K562 (cell line): ENCODE data around the gene ZSCAN1. TPM values are rescaled to one million over a fixed set of nuclear protein-coding genes. Genes with fewer than 3 reads are reported as not detected.

ENCODE experiments used
- ATAC-seq: fragments of 200-7000 bp; cut with Tn5 transposase; 3 replicates; pipeline ENCODE4 v1.9.1; 2020; ENCODE audit warnings: moderate library complexity
- BruUV-seq: library from RNA; stranded (reverse); fragments of 400-500 nt; replicated peaks from 2 replicates; lab custom pipeline; 2021; lab: Mats Ljungman, UMichigan
- CTCF ChIA-PET: fragments of 300-600 bp; formaldehyde crosslinking; extraction: SDS; loops from one replicate; lab custom pipeline; 2021; ENCODE audit warnings: low intra/inter-chr PET ratio; lab: Yijun Ruan, JAX
- POLR2A ChIA-PET: fragments of 300-600, 350-650 bp; sonication (Branson Sonifier 250); formaldehyde crosslinking; extraction: SDS; loops from one replicate; lab custom pipeline; 2021; ENCODE audit warnings: antibody characterized with exemption, inconsistent platforms; lab: Yijun Ruan, JAX
- DNase-seq, 4 experiments: peaks; one replicate each; pipeline versions ENCODE4 v3.0.0 to v3.0.0-alpha.2; 2011 to 2018; ENCODE audit warnings: low spot score in 3 of 4, mixed read lengths in 3 of 4; ENCODE audit errors: extremely low read depth in 1 of 4
- FAIRE-seq: peaks from 2 replicates; lab custom pipeline; 2011; peaks lifted over from hg19 to GRCh38; lab: Jason Lieb, UNC
- H2AFZ ChIP-seq: 2 replicates; pipeline ENCODE4 v1.6.0; 2011; ENCODE audit warnings: low read depth, low read length, control low read depth, inconsistent platforms
- H3K27ac ChIP-seq: fragments of 200-600 bp; 3 replicates; pipeline ENCODE4 v1.8.0; 2011; ENCODE audit warnings: low read depth, mild to moderate bottlenecking, control low read depth, inconsistent platforms, low read length, moderate library complexity, mixed read lengths; ENCODE audit errors: extremely low read depth
- H3K27me3 ChIP-seq, 2 experiments: fragments of 300-600 bp in 1 of 2; 2 replicates in 1 of 2; 3 replicates in 1 of 2; pipeline versions ENCODE4 v1.6.0 to v1.8.0; 2011; ENCODE audit warnings: inconsistent platforms in 2 of 2, low read length in 2 of 2, mild to moderate bottlenecking in 1 of 2, mixed read lengths in 1 of 2, moderate library complexity in 1 of 2; ENCODE audit not compliant: control insufficient read depth in 2 of 2, insufficient read depth in 2 of 2
- H3K36me3 ChIP-seq: fragments of 300-600 bp; 3 replicates; pipeline ENCODE4 v1.8.0; 2011; ENCODE audit warnings: mild to moderate bottlenecking, low read length, inconsistent platforms; ENCODE audit not compliant: control insufficient read depth, insufficient read depth
- H3K4me1 ChIP-seq, 2 experiments: fragments of 200-600 bp in 1 of 2; replicated peaks in 1 of 2; 2 replicates in 1 of 2; 3 replicates in 1 of 2; pipeline versions ENCODE4 v1.5.1 to v1.8.0; 2011; ENCODE audit warnings: inconsistent platforms in 2 of 2, low read length in 2 of 2, mild to moderate bottlenecking in 1 of 2, mixed read lengths in 1 of 2, moderate library complexity in 1 of 2; ENCODE audit not compliant: control insufficient read depth in 2 of 2, insufficient read depth in 2 of 2
- H3K4me2 ChIP-seq: 2 replicates; pipeline ENCODE4 v1.6.1; 2011; ENCODE audit warnings: low read length, control low read depth, inconsistent platforms, mixed read lengths; ENCODE audit not compliant: insufficient read depth
- H3K4me3 ChIP-seq: fragments of 200-600 bp; sonication (generic), shearing (Covaris generic); 2 replicates; pipeline ENCODE4 v1.5.1; 2016; ENCODE audit warnings: control low read depth, inconsistent platforms
- H3K79me2 ChIP-seq: fragments of 200-600 bp; 3 replicates; pipeline ENCODE4 v1.8.0; 2011; ENCODE audit warnings: low read length, inconsistent platforms; ENCODE audit not compliant: control insufficient read depth, insufficient read depth
- H3K9ac ChIP-seq, 2 experiments: 2 replicates each; pipeline versions ENCODE4 v1.6.0 to v1.6.1; 2011; ENCODE audit warnings: low read depth in 2 of 2, low read length in 2 of 2, control low read depth in 1 of 2, inconsistent platforms in 1 of 2, mild to moderate bottlenecking in 1 of 2, mixed read lengths in 1 of 2; ENCODE audit not compliant: insufficient read depth in 1 of 2
- H3K9me1 ChIP-seq: one replicate; pipeline ENCODE4 v1.6.0; 2011; ENCODE audit warnings: inconsistent platforms, mild to moderate bottlenecking, low read length, moderate library complexity; ENCODE audit not compliant: control insufficient read depth, insufficient read depth
- H3K9me3 ChIP-seq: replicated peaks from 2 replicates; pipeline ENCODE4 v1.5.1; 2011; ENCODE audit warnings: low read depth, low read length, inconsistent platforms; ENCODE audit not compliant: control insufficient read depth, insufficient read depth
- H4K20me1 ChIP-seq: replicated peaks from 2 replicates; pipeline ENCODE4 v1.6.1; 2011; ENCODE audit warnings: low read length, inconsistent platforms, mixed read lengths; ENCODE audit not compliant: control insufficient read depth, insufficient read depth
- ADNP ChIP-seq: fragments of 200-800 bp; sonication (Bioruptor generic); IDR thresholded peaks from 2 replicates; pipeline ENCODE4 v1.6.1; 2016; ENCODE audit warnings: missing genetic modification characterization, missing compliant biosample characterization
- BDP1 ChIP-seq: IDR thresholded peaks from 3 replicates; pipeline ENCODE4 v1.6.1; 2011; ENCODE audit not compliant: insufficient read length, insufficient read depth
- ELF1 ChIP-seq: fragments of 200-800 bp; sonication (Bioruptor generic); IDR thresholded peaks from 2 replicates; pipeline ENCODE4 v1.6.1; 2016; ENCODE audit warnings: missing genetic modification characterization, missing compliant biosample characterization
- MITF ChIP-seq: IDR thresholded peaks from 2 replicates; pipeline ENCODE4 v1.6.1; 2014; ENCODE audit warnings: antibody characterized with exemption
- MTA2 ChIP-seq: fragments of 450-650 bp; IDR thresholded peaks from 2 replicates; pipeline ENCODE4 v1.6.1; 2016; ENCODE audit warnings: low read depth
- NCOR1 ChIP-seq: fragments of 450-650 bp; IDR thresholded peaks from 2 replicates; pipeline ENCODE4 v1.6.1; 2016; ENCODE audit warnings: mild to moderate bottlenecking, moderate library complexity
- NFYB ChIP-seq: IDR thresholded peaks from 2 replicates; pipeline ENCODE4 v1.6.1; 2011; ENCODE audit warnings: mild to moderate bottlenecking, moderate library complexity; ENCODE audit not compliant: insufficient read length; ENCODE audit errors: extremely low read depth
- SETDB1 ChIP-seq: IDR thresholded peaks from one replicate; pipeline ENCODE4 v1.6.1; 2012; ENCODE audit warnings: low read length, control low read depth, inconsistent platforms
- ZNF121 ChIP-seq: sonication (generic); formaldehyde crosslinking; conservative IDR thresholded peaks from 2 replicates; pipeline ENCODE4 v1.8.0; 2022; ENCODE audit warnings: missing genetic modification reagents
- ZNF184 ChIP-seq: sonication (generic); formaldehyde crosslinking; IDR thresholded peaks from 2 replicates; pipeline ENCODE4 v1.5.0; 2020; ENCODE audit warnings: missing genetic modification reagents
- ZNF217 ChIP-seq: sonication (generic); formaldehyde crosslinking; IDR thresholded peaks from 2 replicates; pipeline ENCODE4 v1.8.0; 2022; ENCODE audit warnings: mild to moderate bottlenecking, missing genetic modification reagents
- ZNF511 ChIP-seq: sonication (generic); formaldehyde crosslinking; IDR thresholded peaks from 2 replicates; pipeline ENCODE4 v1.8.0; 2022; ENCODE audit warnings: mild to moderate bottlenecking, missing genetic modification reagents
- ZNF609 ChIP-seq: sonication (generic); formaldehyde crosslinking; IDR thresholded peaks from 2 replicates; pipeline ENCODE4 v1.8.1; 2023; ENCODE audit warnings: missing genetic modification reagents, mild to moderate bottlenecking, borderline replicate concordance
- ZSCAN32 ChIP-seq: fragments of 450-650 bp; formaldehyde crosslinking; IDR thresholded peaks from 2 replicates; pipeline ENCODE4 v1.4.0; 2020; ENCODE audit warnings: mild to moderate bottlenecking, moderate library complexity
- WGBS: fragments of 100-300 bp; shearing (Covaris generic); methylation state at CpG from one replicate; pipeline ENCODE4 v1.1.6; 2016; ENCODE audit warnings: low coverage, mixed read lengths; ENCODE audit not compliant: insufficient coverage; ENCODE audit errors: missing lambda C conversion rate; 5-methylcytosine and 5-hydroxymethylcytosine counted together
- in situ Hi-C: fragments of 300-500 bp; cut with MboI; formaldehyde crosslinking; loops from 4 replicates; pipeline ENCODE4 v1.15.0; 2018; ENCODE audit warnings: inconsistent platforms, mixed read lengths
- intact Hi-C: fragments of 100-400 bp; cut with micrococcal nuclease; formaldehyde crosslinking; loops from 2 replicates; pipeline ENCODE4 v1.14.2; 2022
- polyA plus RNA-seq, 8 experiments: library from polyadenylated mRNA; depleted of rRNA in 4 of 8; stranded (reverse) in 5 of 8; unstranded in 3 of 8; fragments of >200 nt; fragmentation: Nextera tagmentation in 2 of 8; fragmentation: Illumina TruSeq in 1 of 8; extraction: Ambion mirVana in 2 of 8; extraction: Trizol in 1 of 8; gene quantifications; 2 replicates each; pipeline versions ENCODE4 v1.2.1 to v1.2.3, GENCODE V29; 2011 to 2014; ENCODE audit warnings: inconsistent platforms in 1 of 8, missing spikeins in 1 of 8
- total RNA-seq, 7 experiments: library from RNA; depleted of rRNA in 6 of 7; stranded (reverse); fragments of >200 nt in 6 of 7; fragmentation: Illumina TruSeq in 2 of 7; extraction: Trizol in 2 of 7; gene quantifications; 2 replicates each; pipeline versions ENCODE4 v1.2.1 to v1.2.3, GENCODE V29; 2011 to 2021; ENCODE audit warnings: low replicate concordance in 1 of 7
- TF ChIP-seq, protein P1 (sequence below): fragments of 250-450 bp; sonication (Bioruptor Pico); IDR thresholded peaks from 2 replicates; pipeline ENCODE4 v1.8.0; 2021; ENCODE audit warnings: moderate library complexity, mild to moderate bottlenecking, inconsistent platforms

Gene ZSCAN1
- total and polyA plus RNA-seq, 9 of the 15 experiments (the other 6 are each of a cell fraction or from before 2014, with no cell fraction given) = not detected

DNA sequence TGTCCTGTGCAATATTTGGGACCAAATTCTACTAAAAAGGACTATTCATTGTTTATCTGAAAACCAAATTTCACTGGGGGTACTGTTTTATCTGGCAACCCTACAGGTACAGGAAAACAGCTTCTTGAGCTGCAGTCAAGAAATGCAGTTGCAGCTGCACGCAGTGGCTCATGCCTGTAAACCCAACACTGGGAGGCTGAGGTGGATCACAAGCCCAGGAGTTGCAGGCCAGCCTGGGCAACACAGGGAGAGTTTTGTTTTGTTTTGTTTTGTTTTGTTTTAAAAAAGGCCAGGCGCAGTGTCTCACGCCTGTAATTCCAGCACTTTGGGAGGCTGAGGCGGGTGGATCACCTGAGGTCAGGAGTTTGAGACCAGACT, 11.6 kb upstream of the ZSCAN1 start:
- 0% methylated on average over 4 of the region's 4 CpGs for WGBS
- FAIRE-seq = no peak
- H4K20me1 ChIP-seq = no peaks in the 10 kb centered on the region
- no peaks in the 10 kb centered on the region for H3K79me2 ChIP-seq
- no TSS peak for BruUV-seq
- ChIA-PET POLR2A (no interaction called here), CTCF (no interaction called here)
- H3K27me3 ChIP-seq = no peaks in the 10 kb centered on the region
- no peak overlapping the region for H3K4me3 ChIP-seq
- H3K4me1 ChIP-seq = no peaks in the 10 kb centered on the region
- DNase-seq = no peak
- intact Hi-C loops (no loop called here), in situ Hi-C loops (loop anchor here (10.0 kb wide), 1 partner anchor 133 kb away; the partner anchor contains the start of gene ZNF329)
- no peak overlapping the region for H3K4me2 ChIP-seq
- no peaks in the 10 kb centered on the region for H3K36me3 ChIP-seq
- no peak overlapping the region for H3K27ac ChIP-seq
- no peaks in the 10 kb centered on the region for H3K9me1 ChIP-seq
- TF ChIP-seq NCOR1 = no peak
- TF ChIP-seq BDP1 = no peak
- TF ChIP-seq ADNP (tag) = no peak
- no peak for TF ChIP-seq ZNF511 (CRISPR knock-in tag)
- no peak for TF ChIP-seq ZNF121 (CRISPR knock-in tag)
- no peak for TF ChIP-seq ZNF184
- TF ChIP-seq MTA2 = no peak
- TF ChIP-seq MITF = no peak
- no peak for TF ChIP-seq ZNF609
- no peak for TF ChIP-seq ZNF217
- no peak for TF ChIP-seq ELF1 (tag)
- no peak for TF ChIP-seq ZSCAN32
- no peak for TF ChIP-seq SETDB1
- TF ChIP-seq NFYB = no peak
- TF ChIP-seq, protein P1, sequence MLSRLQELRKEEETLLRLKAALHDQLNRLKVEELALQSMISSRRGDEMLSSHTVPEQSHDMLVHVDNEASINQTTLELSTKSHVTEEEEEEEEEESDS (CRISPR knock-in tag) = no peak
- TF ChIP-seq, all 486 proteins: peak for 0
- Histone ChIP-seq H2AFZ (no peak overlapping the region), H3K9ac (no peak overlapping the region), H3K9me3 (no peaks in the 10 kb centered on the region; the same call in 1 of the 2 replicates)
- ATAC-seq = no peak
